Activated B cell treated with CpG ODN at 0.5 μM for 24 hours (primary cell): ENCODE data around the gene S100A1. TPM values are rescaled to one million over a fixed set of nuclear protein-coding genes. Genes with fewer than 3 reads are reported as not detected.
A peak's percentile ranks its signal among the peaks of the same experiment; 100 is the strongest.

ENCODE experiments used
- ATAC-seq: fragments of 200-7000 bp; cut with Tn5 transposase; one replicate; pipeline ENCODE4 v1.10.0; 2021; ENCODE audit warnings: low read depth, mild to moderate bottlenecking, moderate library complexity
- CTCF ChIA-PET: fragments of 350-600 bp; sonication (Branson Sonifier 250); formaldehyde crosslinking; loops from one replicate; lab custom pipeline; 2021; ENCODE audit warnings: antibody characterized with exemption; lab: Charles Lee
- POLR2A ChIA-PET: fragments of 350-600 bp; sonication (Branson Sonifier 250); formaldehyde crosslinking; loops from one replicate; lab custom pipeline; 2021; ENCODE audit warnings: antibody characterized with exemption; lab: Charles Lee
- DNase-seq: peaks from one replicate; pipeline ENCODE4 v3.0.0; 2022
- H3K27ac Mint-ChIP-seq: one replicate; pipeline ENCODE4 v1.8.0; 2020; ENCODE audit warnings: mixed read lengths
- H3K27me3 Mint-ChIP-seq: one replicate; pipeline ENCODE4 v1.8.0; 2021; ENCODE audit warnings: mixed read lengths
- H3K36me3 Mint-ChIP-seq: one replicate; pipeline ENCODE4 v1.8.0; 2021; ENCODE audit warnings: low read depth, mixed read lengths
- H3K4me1 Mint-ChIP-seq: one replicate; pipeline ENCODE4 v1.8.0; 2021; ENCODE audit warnings: mixed read lengths
- H3K4me3 Mint-ChIP-seq: one replicate; pipeline ENCODE4 v1.8.0; 2020; ENCODE audit warnings: mild to moderate bottlenecking, mixed read lengths
- H3K9me3 Mint-ChIP-seq: one replicate; pipeline ENCODE4 v1.8.0; 2020; ENCODE audit warnings: mixed read lengths
- CTCF ChIP-seq: fragments of 200-600 bp; IDR thresholded peaks from one replicate; pipeline ENCODE4 v1.8.0; 2022; ENCODE audit warnings: antibody characterized with exemption, mild to moderate bottlenecking
- intact Hi-C: fragments of 100-400 bp; cut with micrococcal nuclease; formaldehyde crosslinking; loops from one replicate; pipeline ENCODE4 v1.15.1; 2024
- total RNA-seq: library from RNA; stranded (reverse); gene quantifications from 2 replicates; pipeline ENCODE4 v1.2.3, GENCODE V29; 2022

S100A1 gene
- total RNA-seq, 1 donor from 2014 or later = 0.31 TPM

- H3K27me3 Mint-ChIP-seq = peaks cover 11% of the 10 kb centered on the region
Measured at GRCh38 chr1:153673511-153673910, 45.3 kb downstream of the S100A1 start.

DNA sequence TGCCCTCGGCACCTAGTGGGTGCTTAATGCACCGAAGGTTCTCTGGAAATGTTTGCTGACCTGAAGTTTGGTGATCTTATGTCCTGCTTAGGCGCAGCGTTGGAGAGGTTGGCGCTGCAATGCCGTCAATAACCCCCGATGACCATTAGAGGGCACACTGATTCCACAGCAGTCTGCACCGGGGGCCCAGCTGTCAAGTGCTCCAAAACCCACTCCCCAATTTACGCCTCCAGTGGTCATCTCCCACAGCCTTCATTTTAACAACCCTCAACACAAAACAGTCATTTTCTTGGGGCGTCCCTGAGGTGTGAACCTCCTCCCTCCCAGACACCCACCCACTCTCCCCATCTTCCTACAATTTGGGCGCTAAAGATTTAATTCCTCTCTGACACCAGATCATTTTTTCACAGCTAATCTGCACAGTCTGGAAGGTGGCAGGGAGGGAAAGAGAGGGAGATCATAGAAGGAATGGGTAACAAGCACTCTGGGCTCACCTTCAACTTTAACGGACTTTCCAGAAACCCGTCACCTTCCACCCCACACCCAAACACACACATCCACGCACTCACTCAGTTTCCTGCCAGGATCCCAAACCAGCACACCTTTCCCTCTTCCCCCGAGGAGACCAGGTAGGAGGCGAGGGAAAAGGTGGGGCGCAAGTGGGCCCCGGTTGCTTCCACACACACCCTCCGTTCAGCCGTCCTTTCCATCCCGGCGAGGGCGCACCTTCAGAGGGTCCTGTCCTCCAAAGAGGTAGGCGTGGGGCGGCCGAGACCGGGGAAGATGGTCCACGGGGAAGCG is 49.7 kb downstream of the S100A1 start:
- Mint-ChIP-seq H3K27ac (no peak overlapping the region), H3K4me1 (peaks cover 21% of the 10 kb centered on the region), H3K36me3 (no peaks in the 10 kb centered on the region), H3K4me3 (peak overlapping the region; percentile 86), H3K27me3 (peaks cover 31% of the 10 kb centered on the region), H3K9me3 (no peaks in the 10 kb centered on the region)
- POLR2A ChIA-PET = interaction anchor here (0.6 to 1.2 kb wide), 6 partner anchors 54 to 313 kb away, joined by 3 to 5 read pairs (median 4); partner anchors contain the start of genes CREB3L4, GATAD2B, RAB13 and RPS27
- CTCF ChIA-PET = interaction anchor here (1.0 to 3.8 kb wide), 8 partner anchors 71 to 309 kb away, joined by 3 to 23 read pairs (median 5); partner anchors contain the start of genes CREB3L4 and RAB13
- intact Hi-C loops = loop anchor here (1.0 kb wide), 3 partner anchors 71 to 594 kb away; partner anchors contain the start of gene HAX1
- TF ChIP-seq CTCF = peak; percentile 73
- ATAC-seq (peak; percentile 67), DNase-seq (peak; percentile 40)

More at GRCh38 chr1:153673511-153673910, 45.3 kb downstream of the S100A1 start:
- DNase-seq (no peak), ATAC-seq (no peak)
- Mint-ChIP-seq H3K4me3 (peak overlapping the region; percentile 12), H3K9me3 (no peaks in the 10 kb centered on the region), H3K27ac (peak overlapping the region; percentile 60), H3K4me1 (peaks cover 28% of the 10 kb centered on the region), H3K36me3 (peaks cover 17% of the 10 kb centered on the region)
- TF ChIP-seq CTCF = no peak
- POLR2A ChIA-PET = interaction anchor here (0.7 to 1.4 kb wide), 3 partner anchors 40 to 69 kb away, joined by 3 to 5 read pairs (median 4); partner anchors contain the start of genes CHTOP and INTS3
- CTCF ChIA-PET = interaction anchor here (0.8 kb wide), 1 partner anchor 77 kb away, joined by 3 read pairs; no protein-coding TSS in a partner anchor
- intact Hi-C loops = loop anchor here (5.0 kb wide), 2 partner anchors 141 to 249 kb away; partner anchors contain the start of gene GATAD2B

- H3K36me3 Mint-ChIP-seq = no peaks in the 10 kb centered on the region
- H3K4me3 Mint-ChIP-seq = peak within 1 kb of the TSS; percentile 86
- no peak for TF ChIP-seq CTCF
- POLR2A ChIA-PET = interaction anchor here (0.6 to 1.3 kb wide), 3 partner anchors 54 to 312 kb away, joined by 3 to 4 read pairs (median 3); partner anchors contain the start of genes CREB3L4 and RPS27
- no peaks in the 10 kb centered on the region for H3K9me3 Mint-ChIP-seq
- intact Hi-C loops = loop anchor here (1.0 kb wide), 1 partner anchor 308 kb away; the partner anchor contains the start of gene RAB13
- CTCF ChIA-PET = interaction anchor here (0.5 to 3.8 kb wide), 6 partner anchors 70 to 308 kb away, joined by 3 to 23 read pairs (median 9); partner anchors contain the start of gene RAB13
- ATAC-seq (peak; percentile 53), DNase-seq (peak; percentile 37)
- peaks cover 21% of the 10 kb centered on the region for H3K4me1 Mint-ChIP-seq
- H3K27ac Mint-ChIP-seq = no peak within 1 kb of the TSS
- H3K27me3 Mint-ChIP-seq = peaks cover 32% of the 10 kb centered on the region
Measured at GRCh38 chr1:153678519-153679336, 50.5 kb downstream of the S100A1 start, which contains the start of gene NPR1. Gene NPR1, plus strand, starts transcription at chr1:153678688. Its CDS starts 421 bp downstream, at chr1:153679109.

DNA sequence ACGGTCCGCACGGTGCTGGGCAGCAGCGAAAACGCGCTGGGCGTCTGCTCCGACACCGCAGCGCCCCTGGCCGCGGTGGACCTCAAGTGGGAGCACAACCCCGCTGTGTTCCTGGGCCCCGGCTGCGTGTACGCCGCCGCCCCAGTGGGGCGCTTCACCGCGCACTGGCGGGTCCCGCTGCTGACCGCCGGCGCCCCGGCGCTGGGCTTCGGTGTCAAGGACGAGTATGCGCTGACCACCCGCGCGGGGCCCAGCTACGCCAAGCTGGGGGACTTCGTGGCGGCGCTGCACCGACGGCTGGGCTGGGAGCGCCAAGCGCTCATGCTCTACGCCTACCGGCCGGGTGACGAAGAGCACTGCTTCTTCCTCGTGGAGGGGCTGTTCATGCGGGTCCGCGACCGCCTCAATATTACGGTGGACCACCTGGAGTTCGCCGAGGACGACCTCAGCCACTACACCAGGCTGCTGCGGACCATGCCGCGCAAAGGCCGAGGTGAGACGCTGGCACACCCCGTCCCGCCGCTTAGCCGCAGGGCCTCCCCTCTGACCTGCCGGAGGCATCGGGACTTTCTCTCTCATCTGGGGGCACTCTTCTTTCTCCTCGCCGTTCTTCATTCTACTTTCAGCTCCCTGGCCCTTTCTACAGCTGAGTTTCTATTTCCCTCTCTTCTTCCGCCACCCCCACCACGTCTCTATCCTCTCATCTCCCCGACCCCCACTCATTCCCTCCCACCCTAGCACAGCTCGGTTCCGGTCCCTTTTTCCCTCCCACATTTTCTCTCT is 51.3 kb downstream of the S100A1 start:
- Mint-ChIP-seq H3K9me3 (no peaks in the 10 kb centered on the region), H3K4me1 (peaks cover 21% of the 10 kb centered on the region), H3K4me3 (peak overlapping the region; percentile 81), H3K27me3 (peaks cover 36% of the 10 kb centered on the region), H3K27ac (no peak overlapping the region), H3K36me3 (no peaks in the 10 kb centered on the region)
- no peak for TF ChIP-seq CTCF
- POLR2A ChIA-PET = interaction anchor here (0.6 to 1.4 kb wide), 5 partner anchors 27 to 311 kb away, joined by 3 to 13 read pairs (median 4); partner anchors contain the start of genes INTS3 and RPS27
- DNase-seq (peak; percentile 44), ATAC-seq (peak; percentile 54)
- CTCF ChIA-PET = interaction anchor here (0.5 to 3.8 kb wide), 5 partner anchors 18 to 307 kb away, joined by 3 to 23 read pairs (median 9); partner anchors contain the start of gene RAB13
- intact Hi-C loops = loop anchor here (1.0 kb wide), 1 partner anchor 307 kb away; the partner anchor contains the start of gene RAB13
